ENCODE measurements around the gene PPP1R11. TPM values are rescaled to one million over a fixed set of nuclear protein-coding genes. Genes with fewer than 3 reads are reported as not detected.

The PPP1R11 gene
- total and polyA plus RNA-seq, 2 experiments from 2014 or later, result 19.6 to 26.6 TPM

DNA sequence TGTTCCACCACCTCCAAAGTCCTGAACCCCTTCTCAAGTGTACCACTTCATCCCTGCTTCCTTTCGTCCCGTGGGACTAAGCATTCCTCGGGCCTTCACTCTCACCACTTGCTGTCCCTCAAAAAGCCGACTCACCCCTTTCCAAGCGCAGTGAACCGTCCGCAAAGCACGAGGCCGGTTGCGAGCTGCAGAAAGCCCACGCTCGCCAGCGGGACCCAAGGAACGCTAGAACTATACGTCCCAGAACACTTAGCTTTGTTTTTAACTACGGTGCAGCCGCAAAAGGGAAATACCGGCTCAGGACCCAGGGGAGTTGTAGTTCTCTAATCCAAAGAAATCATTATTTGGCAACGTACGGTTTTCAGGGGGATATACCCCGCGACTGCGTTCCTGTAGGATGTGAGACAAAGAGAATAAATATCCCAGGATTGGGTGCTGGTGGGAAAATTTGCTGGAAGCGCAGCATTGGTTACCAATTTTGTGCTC lies 6.3 kb upstream of the PPP1R11 start:
- Mint-ChIP-seq H3K9me3 (no peaks in the 10 kb centered on the region), H3K4me1 (peaks cover 3% of the 10 kb centered on the region; the same call in 2 of the 3 replicates), H3K27ac (peak overlapping the region; percentile 97), H3K27me3 (ENCODE audit: insufficient read depth, low read depth, poor library complexity) (peaks cover 4% of the 10 kb centered on the region), H3K4me3 (peak overlapping the region; percentile 97), H3K36me3 (ENCODE audit: low read depth) (no peaks in the 10 kb centered on the region; the same call in 2 of the 3 replicates)
- peak overlapping the region; percentile 83 for H2AFZ ChIP-seq
- peak; percentile 50 for DNase-seq (ENCODE audit: low spot score)
- H3K79me2 ChIP-seq (replicated peaks; ENCODE audit: insufficient read depth), result peaks cover 10% of the 10 kb centered on the region; the same call in 1 of the 2 replicates
- peak overlapping the region; percentile 89 for H3K4me2 ChIP-seq
- ATAC-seq, result peak; percentile 8; the same call in 2 of the 3 replicates
- H3K4me3 ChIP-seq, result peak overlapping the region; percentile 83
- peak overlapping the region; percentile 90 for H3K27ac ChIP-seq (ENCODE audit: low read depth)
- TF ChIP-seq NANOG (IDR thresholded peaks at IDR 0.05; ENCODE audit: borderline replicate concordance), result no peak
- no peak for TF ChIP-seq EZH2phosphoT487 (IDR thresholded peaks at IDR 0.05; ENCODE audit: unreplicated experiment)
- TF ChIP-seq, protein P1, sequence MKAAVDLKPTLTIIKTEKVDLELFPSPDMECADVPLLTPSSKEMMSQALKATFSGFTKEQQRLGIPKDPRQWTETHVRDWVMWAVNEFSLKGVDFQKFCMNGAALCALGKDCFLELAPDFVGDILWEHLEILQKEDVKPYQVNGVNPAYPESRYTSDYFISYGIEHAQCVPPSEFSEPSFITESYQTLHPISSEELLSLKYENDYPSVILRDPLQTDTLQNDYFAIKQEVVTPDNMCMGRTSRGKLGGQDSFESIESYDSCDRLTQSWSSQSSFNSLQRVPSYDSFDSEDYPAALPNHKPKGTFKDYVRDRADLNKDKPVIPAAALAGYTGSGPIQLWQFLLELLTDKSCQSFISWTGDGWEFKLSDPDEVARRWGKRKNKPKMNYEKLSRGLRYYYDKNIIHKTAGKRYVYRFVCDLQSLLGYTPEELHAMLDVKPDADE (IDR thresholded peaks at IDR 0.05), result no peak
- no peak for TF ChIP-seq EZH2 (IDR thresholded peaks at IDR 0.05; ENCODE audit: low read depth, unreplicated experiment)
- TF ChIP-seq POLR2AphosphoS5 (IDR thresholded peaks at IDR 0.05; ENCODE audit: low read depth), result no peak
- H3K4me1 ChIP-seq (ENCODE audit: insufficient read depth), result peaks cover 9% of the 10 kb centered on the region
- H3K9me2 ChIP-seq (ENCODE audit: insufficient read depth), result no peaks in the 10 kb centered on the region
- H3K36me3 ChIP-seq (ENCODE audit: insufficient read depth), result no peaks in the 10 kb centered on the region
- 0 out of 2 replicates have a peak, but pooled peaks cover 4% of the 10 kb centered on the region for H3F3A ChIP-seq (replicated peaks; ENCODE audit: low read depth)
- no peaks in the 10 kb centered on the region for H4K20me1 ChIP-seq (replicated peaks; ENCODE audit: insufficient read depth)
- no peaks in the 10 kb centered on the region for H3K27me3 ChIP-seq (ENCODE audit: insufficient read depth)

DNA sequence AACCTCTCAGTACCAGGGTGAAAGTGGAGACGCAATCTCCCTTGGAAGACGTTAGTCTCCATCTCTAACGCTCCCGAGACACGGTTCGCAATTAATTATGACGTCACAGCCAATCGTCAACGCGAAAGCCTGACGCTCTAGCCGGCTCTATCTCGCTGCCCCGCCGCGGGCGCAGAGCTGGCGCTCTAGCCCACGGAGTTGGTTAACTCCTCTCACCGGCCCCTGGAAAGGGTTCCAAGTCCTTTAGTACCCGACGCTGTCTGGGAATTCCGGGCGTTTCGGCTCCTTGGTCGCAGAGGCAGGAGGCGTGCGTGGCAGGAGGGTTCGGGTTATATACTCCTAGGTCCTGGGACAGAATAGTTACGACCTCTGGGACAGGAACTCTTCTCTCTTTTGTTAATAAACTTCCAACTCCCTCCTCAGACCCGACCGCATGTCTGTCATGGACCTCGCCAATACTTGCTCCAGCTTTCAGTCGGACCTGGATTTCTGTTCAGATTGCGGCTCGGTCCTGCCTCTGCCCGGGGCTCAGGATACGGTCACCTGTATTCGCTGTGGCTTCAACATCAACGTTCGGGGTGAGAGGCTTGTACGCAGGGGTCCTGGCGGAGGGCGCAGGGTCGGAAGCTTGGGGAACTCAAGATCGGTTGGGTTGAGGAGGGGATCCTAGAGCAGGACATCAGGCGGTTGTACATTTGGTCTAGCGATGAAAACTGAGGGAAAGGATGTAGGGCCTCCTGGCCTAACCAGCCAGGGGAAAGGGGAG lies 5.7 kb upstream of the PPP1R11 start, which contains the start of gene POLR1H:
Gene POLR1H (plus strand): TSS at position 174 of the 766 bp plus-strand sequence. CDS start 260 bp downstream, at position 434.
- peak within 1 kb of the TSS; percentile 97 for H3K27ac Mint-ChIP-seq
- Histone ChIP-seq H3K27ac (ENCODE audit: low read depth) (peak within 1 kb of the TSS; percentile 90), H3K4me3 (peak within 1 kb of the TSS; percentile 83), H3K27me3 (ENCODE audit: insufficient read depth) (no peaks in the 10 kb centered on the region), H3K4me1 (ENCODE audit: insufficient read depth) (peaks cover 15% of the 10 kb centered on the region), H2AFZ (peak within 1 kb of the TSS; percentile 98), H4K20me1 (replicated peaks; ENCODE audit: insufficient read depth) (no peaks in the 10 kb centered on the region), H3K4me2 (peak within 1 kb of the TSS; percentile 96), H3F3A (replicated peaks; ENCODE audit: low read depth) (peaks cover 8% of the 10 kb centered on the region; the same call in 1 of the 2 replicates), H3K79me2 (replicated peaks; ENCODE audit: insufficient read depth) (peaks cover 10% of the 10 kb centered on the region; the same call in 1 of the 2 replicates), H3K9me2 (ENCODE audit: insufficient read depth) (no peaks in the 10 kb centered on the region), H3K36me3 (ENCODE audit: insufficient read depth) (no peaks in the 10 kb centered on the region)
- peak; percentile 99 for ATAC-seq
- H3K4me3 Mint-ChIP-seq, result peak within 1 kb of the TSS; percentile 97
- no peaks in the 10 kb centered on the region for H3K9me3 Mint-ChIP-seq
- peaks cover 4% of the 10 kb centered on the region for H3K27me3 Mint-ChIP-seq (ENCODE audit: insufficient read depth, low read depth, poor library complexity)
- peaks cover 7% of the 10 kb centered on the region; the same call in 2 of the 3 replicates for H3K4me1 Mint-ChIP-seq
- peak; percentile 100 for DNase-seq (ENCODE audit: low spot score)
- no peaks in the 10 kb centered on the region; the same call in 2 of the 3 replicates for H3K36me3 Mint-ChIP-seq (ENCODE audit: low read depth)
- TF ChIP-seq POLR2AphosphoS5 (IDR thresholded peaks at IDR 0.05; ENCODE audit: low read depth) (peak; percentile 88), JUNB (IDR thresholded peaks at IDR 0.05; ENCODE audit: unreplicated experiment) (no peak), CREB1 (CRISPR knock-in tag; IDR thresholded peaks at IDR 0.05; ENCODE audit: low read depth) (peak; percentile 100), EZH2 (IDR thresholded peaks at IDR 0.05; ENCODE audit: low read depth, unreplicated experiment) (no peak), EZH2phosphoT487 (IDR thresholded peaks at IDR 0.05; ENCODE audit: unreplicated experiment) (no peak), NANOG (IDR thresholded peaks at IDR 0.05; ENCODE audit: borderline replicate concordance) (no peak)
- TF ChIP-seq, protein P1 (IDR thresholded peaks at IDR 0.05), result peak; percentile 82
- TF ChIP-seq, protein P2, sequence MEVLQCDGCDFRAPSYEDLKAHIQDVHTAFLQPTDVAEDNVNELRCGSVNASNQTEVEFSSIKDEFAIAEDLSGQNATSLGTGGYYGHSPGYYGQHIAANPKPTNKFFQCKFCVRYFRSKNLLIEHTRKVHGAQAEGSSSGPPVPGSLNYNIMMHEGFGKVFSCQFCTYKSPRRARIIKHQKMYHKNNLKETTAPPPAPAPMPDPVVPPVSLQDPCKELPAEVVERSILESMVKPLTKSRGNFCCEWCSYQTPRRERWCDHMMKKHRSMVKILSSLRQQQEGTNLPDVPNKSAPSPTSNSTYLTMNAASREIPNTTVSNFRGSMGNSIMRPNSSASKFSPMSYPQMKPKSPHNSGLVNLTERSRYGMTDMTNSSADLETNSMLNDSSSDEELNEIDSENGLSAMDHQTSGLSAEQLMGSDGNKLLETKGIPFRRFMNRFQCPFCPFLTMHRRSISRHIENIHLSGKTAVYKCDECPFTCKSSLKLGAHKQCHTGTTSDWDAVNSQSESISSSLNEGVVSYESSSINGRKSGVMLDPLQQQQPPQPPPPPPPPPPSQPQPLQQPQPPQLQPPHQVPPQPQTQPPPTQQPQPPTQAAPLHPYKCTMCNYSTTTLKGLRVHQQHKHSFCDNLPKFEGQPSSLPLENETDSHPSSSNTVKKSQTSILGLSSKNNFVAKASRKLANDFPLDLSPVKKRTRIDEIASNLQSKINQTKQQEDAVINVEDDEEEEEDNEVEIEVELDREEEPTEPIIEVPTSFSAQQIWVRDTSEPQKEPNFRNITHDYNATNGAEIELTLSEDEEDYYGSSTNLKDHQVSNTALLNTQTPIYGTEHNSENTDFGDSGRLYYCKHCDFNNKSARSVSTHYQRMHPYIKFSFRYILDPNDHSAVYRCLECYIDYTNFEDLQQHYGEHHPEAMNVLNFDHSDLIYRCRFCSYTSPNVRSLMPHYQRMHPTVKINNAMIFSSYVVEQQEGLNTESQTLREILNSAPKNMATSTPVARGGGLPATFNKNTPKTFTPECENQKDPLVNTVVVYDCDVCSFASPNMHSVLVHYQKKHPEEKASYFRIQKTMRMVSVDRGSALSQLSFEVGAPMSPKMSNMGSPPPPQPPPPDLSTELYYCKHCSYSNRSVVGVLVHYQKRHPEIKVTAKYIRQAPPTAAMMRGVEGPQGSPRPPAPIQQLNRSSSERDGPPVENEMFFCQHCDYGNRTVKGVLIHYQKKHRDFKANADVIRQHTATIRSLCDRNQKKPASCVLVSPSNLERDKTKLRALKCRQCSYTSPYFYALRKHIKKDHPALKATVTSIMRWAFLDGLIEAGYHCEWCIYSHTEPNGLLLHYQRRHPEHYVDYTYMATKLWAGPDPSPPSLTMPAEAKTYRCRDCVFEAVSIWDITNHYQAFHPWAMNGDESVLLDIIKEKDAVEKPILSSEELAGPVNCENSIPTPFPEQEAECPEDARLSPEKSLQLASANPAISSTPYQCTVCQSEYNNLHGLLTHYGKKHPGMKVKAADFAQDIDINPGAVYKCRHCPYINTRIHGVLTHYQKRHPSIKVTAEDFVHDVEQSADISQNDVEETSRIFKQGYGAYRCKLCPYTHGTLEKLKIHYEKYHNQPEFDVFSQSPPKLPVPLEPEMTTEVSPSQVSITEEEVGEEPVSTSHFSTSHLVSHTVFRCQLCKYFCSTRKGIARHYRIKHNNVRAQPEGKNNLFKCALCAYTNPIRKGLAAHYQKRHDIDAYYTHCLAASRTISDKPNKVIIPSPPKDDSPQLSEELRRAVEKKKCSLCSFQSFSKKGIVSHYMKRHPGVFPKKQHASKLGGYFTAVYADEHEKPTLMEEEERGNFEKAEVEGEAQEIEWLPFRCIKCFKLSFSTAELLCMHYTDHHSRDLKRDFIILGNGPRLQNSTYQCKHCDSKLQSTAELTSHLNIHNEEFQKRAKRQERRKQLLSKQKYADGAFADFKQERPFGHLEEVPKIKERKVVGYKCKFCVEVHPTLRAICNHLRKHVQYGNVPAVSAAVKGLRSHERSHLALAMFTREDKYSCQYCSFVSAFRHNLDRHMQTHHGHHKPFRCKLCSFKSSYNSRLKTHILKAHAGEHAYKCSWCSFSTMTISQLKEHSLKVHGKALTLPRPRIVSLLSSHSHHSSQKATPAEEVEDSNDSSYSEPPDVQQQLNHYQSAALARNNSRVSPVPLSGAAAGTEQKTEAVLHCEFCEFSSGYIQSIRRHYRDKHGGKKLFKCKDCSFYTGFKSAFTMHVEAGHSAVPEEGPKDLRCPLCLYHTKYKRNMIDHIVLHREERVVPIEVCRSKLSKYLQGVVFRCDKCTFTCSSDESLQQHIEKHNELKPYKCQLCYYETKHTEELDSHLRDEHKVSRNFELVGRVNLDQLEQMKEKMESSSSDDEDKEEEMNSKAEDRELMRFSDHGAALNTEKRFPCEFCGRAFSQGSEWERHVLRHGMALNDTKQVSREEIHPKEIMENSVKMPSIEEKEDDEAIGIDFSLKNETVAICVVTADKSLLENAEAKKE (CRISPR knock-in tag; IDR thresholded peaks at IDR 0.05), result no peak
